WTC11 (cell line): ENCODE results near the gene DMRTB1. TPM values are rescaled to one million over a fixed set of nuclear protein-coding genes. Genes with fewer than 3 reads are reported as not detected.

Source experiments
- ATAC-seq: fragments of 200-7000 bp; cut with Tn5 transposase; 2 replicates; pipeline ENCODE4 v1.10.0; 2021; ENCODE audit warnings: mild to moderate bottlenecking, moderate library complexity
- CTCF ChIA-PET: fragments of 300-600 bp; sonication (Branson Sonifier 250); formaldehyde crosslinking; loops from one replicate; lab custom pipeline; 2021; ENCODE audit warnings: antibody characterized with exemption; lab: Charles Lee
- POLR2A ChIA-PET: fragments of 350-600 bp; sonication (Branson Sonifier 250); formaldehyde crosslinking; loops from one replicate; lab custom pipeline; 2021; ENCODE audit warnings: antibody characterized with exemption; lab: Charles Lee
- DNase-seq: peaks from one replicate; pipeline ENCODE4 v3.0.0; 2021; ENCODE audit warnings: low spot score
- H3K27ac Mint-ChIP-seq: 2 replicates; pipeline ENCODE4 v1.8.0; 2021; ENCODE audit warnings: mixed read lengths
- H3K27me3 Mint-ChIP-seq: 2 replicates; pipeline ENCODE4 v1.8.0; 2021; ENCODE audit warnings: low read depth, mild to moderate bottlenecking, moderate library complexity, mixed read lengths
- H3K36me3 Mint-ChIP-seq: 2 replicates; pipeline ENCODE4 v1.8.0; 2021; ENCODE audit warnings: mixed read lengths
- H3K4me1 Mint-ChIP-seq: 2 replicates; pipeline ENCODE4 v1.8.0; 2022; ENCODE audit warnings: mixed read lengths
- H3K4me3 Mint-ChIP-seq: 2 replicates; pipeline ENCODE4 v1.8.0; 2021; ENCODE audit warnings: mild to moderate bottlenecking, moderate library complexity, mixed read lengths
- H3K9me3 Mint-ChIP-seq: 2 replicates; pipeline ENCODE4 v1.8.0; 2021; ENCODE audit warnings: mixed read lengths
- ATF1 ChIP-seq: sonication (generic); formaldehyde crosslinking; IDR thresholded peaks from 2 replicates; pipeline ENCODE4 v1.8.1; 2023; ENCODE audit warnings: mild to moderate bottlenecking, moderate library complexity, missing genetic modification reagents
- MXD4 ChIP-seq: fragments of 250-450 bp; sonication (Bioruptor Pico); IDR thresholded peaks from 2 replicates; pipeline ENCODE4 v1.8.0; 2021; ENCODE audit warnings: mild to moderate bottlenecking, moderate library complexity, borderline replicate concordance
- NFYB ChIP-seq: sonication (generic); formaldehyde crosslinking; conservative IDR thresholded peaks from 2 replicates; pipeline ENCODE4 v1.8.0; 2022; ENCODE audit warnings: low read depth, missing genetic modification reagents
- NR2C2 ChIP-seq: sonication (generic); formaldehyde crosslinking; IDR thresholded peaks from 2 replicates; pipeline ENCODE4 v1.8.0; 2022; ENCODE audit warnings: mild to moderate bottlenecking, missing genetic modification reagents
- SOX15 ChIP-seq: fragments of 250-450 bp; sonication (Bioruptor Pico); IDR thresholded peaks from 2 replicates; pipeline ENCODE4 v1.9.0; 2021; ENCODE audit warnings: mild to moderate bottlenecking
- SP1 ChIP-seq: sonication (generic); formaldehyde crosslinking; conservative IDR thresholded peaks from 2 replicates; pipeline ENCODE4 v1.8.1; 2022; ENCODE audit warnings: missing genetic modification reagents
- TEAD4 ChIP-seq: sonication (generic); formaldehyde crosslinking; IDR thresholded peaks from 2 replicates; pipeline ENCODE4 v1.8.0; 2022; ENCODE audit warnings: mild to moderate bottlenecking, missing genetic modification reagents
- ZNF138 ChIP-seq: sonication (generic); formaldehyde crosslinking; conservative IDR thresholded peaks from 2 replicates; pipeline ENCODE4 v1.8.1; 2022; ENCODE audit warnings: mild to moderate bottlenecking, moderate library complexity, missing genetic modification reagents
- ZNF232 ChIP-seq: sonication (generic); formaldehyde crosslinking; IDR thresholded peaks from 2 replicates; pipeline ENCODE4 v1.8.0; 2022; ENCODE audit warnings: mild to moderate bottlenecking, missing genetic modification reagents
- total RNA-seq: library from RNA; stranded (reverse); gene quantifications from 3 replicates; pipeline ENCODE4 v1.2.3, GENCODE V29; 2021
- TF ChIP-seq, protein P1 (sequence below): fragments of 200-600 bp; IDR thresholded peaks from 2 replicates; pipeline ENCODE4 v1.8.0; 2022; ENCODE audit warnings: antibody characterized with exemption
- TF ChIP-seq, protein P2 (sequence below): sonication (generic); formaldehyde crosslinking; IDR thresholded peaks from 2 replicates; pipeline ENCODE4 v1.8.0; 2023; ENCODE audit warnings: missing genetic modification reagents
- TF ChIP-seq, protein P3 (sequence below): sonication (generic); formaldehyde crosslinking; IDR thresholded peaks from 2 replicates; pipeline ENCODE4 v1.8.1; 2022; ENCODE audit warnings: mild to moderate bottlenecking, moderate library complexity, missing genetic modification reagents
- TF ChIP-seq, protein P4 (sequence below): sonication (generic); formaldehyde crosslinking; IDR thresholded peaks from 2 replicates; pipeline ENCODE4 v1.8.0; 2022; ENCODE audit warnings: mild to moderate bottlenecking, missing genetic modification reagents
- TF ChIP-seq, protein P5 (sequence below): sonication (generic); formaldehyde crosslinking; IDR thresholded peaks from 2 replicates; pipeline ENCODE4 v1.8.0; 2022; ENCODE audit warnings: missing genetic modification reagents
- TF ChIP-seq, protein P6 (sequence below): sonication (generic); formaldehyde crosslinking; IDR thresholded peaks from 2 replicates; pipeline ENCODE4 v1.8.1; 2022; ENCODE audit warnings: mild to moderate bottlenecking, missing genetic modification reagents, moderate library complexity, borderline replicate concordance
- TF ChIP-seq, protein P7 (sequence below): sonication (generic); formaldehyde crosslinking; IDR thresholded peaks from 2 replicates; pipeline ENCODE4 v1.8.1; 2023; ENCODE audit warnings: mild to moderate bottlenecking, missing genetic modification reagents, borderline replicate concordance
- TF ChIP-seq, protein P8 (sequence below): sonication (generic); formaldehyde crosslinking; conservative IDR thresholded peaks from 2 replicates; pipeline ENCODE4 v1.8.1; 2023; ENCODE audit warnings: mild to moderate bottlenecking, low read depth, missing genetic modification reagents, moderate library complexity

The DMRTB1 gene
- total RNA-seq, 1 experiment from 2014 or later, result 0.17 TPM

DNA sequence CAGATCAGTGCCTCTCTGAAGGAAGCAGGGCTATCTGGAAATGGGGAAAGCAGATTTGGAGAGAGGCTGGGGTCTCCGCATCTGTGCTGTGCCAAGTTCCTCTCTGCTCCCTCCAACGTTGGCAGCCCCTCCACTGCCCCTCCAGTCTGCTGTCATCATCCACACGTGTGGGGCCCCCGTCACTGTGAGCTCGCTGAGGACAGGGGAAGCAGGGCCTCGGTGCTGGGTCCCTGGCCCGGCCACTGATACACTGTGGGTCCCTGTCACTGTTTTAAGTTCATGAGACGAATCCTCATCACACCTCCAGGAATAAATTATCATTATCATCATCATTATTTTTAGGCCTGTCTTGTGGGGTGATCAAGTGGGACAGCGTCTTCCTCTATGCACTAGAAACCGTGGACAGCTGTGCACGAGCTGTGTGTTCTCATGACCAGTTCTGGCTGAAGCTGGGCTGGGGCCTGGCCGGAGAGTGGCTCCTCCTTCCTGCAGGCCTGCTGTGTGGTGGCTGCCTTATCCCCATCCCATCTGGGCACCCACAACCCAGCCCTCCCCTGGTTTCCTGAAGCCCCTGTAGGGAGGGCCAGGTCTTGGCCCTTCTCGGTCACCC is 52.2 kb downstream of the DMRTB1 start (continued):
- TF ChIP-seq, protein P1, sequence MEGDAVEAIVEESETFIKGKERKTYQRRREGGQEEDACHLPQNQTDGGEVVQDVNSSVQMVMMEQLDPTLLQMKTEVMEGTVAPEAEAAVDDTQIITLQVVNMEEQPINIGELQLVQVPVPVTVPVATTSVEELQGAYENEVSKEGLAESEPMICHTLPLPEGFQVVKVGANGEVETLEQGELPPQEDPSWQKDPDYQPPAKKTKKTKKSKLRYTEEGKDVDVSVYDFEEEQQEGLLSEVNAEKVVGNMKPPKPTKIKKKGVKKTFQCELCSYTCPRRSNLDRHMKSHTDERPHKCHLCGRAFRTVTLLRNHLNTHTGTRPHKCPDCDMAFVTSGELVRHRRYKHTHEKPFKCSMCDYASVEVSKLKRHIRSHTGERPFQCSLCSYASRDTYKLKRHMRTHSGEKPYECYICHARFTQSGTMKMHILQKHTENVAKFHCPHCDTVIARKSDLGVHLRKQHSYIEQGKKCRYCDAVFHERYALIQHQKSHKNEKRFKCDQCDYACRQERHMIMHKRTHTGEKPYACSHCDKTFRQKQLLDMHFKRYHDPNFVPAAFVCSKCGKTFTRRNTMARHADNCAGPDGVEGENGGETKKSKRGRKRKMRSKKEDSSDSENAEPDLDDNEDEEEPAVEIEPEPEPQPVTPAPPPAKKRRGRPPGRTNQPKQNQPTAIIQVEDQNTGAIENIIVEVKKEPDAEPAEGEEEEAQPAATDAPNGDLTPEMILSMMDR, result no peak
- no peak for TF ChIP-seq ATF1
- no peak for TF ChIP-seq ZNF232
- TF ChIP-seq, protein P2, sequence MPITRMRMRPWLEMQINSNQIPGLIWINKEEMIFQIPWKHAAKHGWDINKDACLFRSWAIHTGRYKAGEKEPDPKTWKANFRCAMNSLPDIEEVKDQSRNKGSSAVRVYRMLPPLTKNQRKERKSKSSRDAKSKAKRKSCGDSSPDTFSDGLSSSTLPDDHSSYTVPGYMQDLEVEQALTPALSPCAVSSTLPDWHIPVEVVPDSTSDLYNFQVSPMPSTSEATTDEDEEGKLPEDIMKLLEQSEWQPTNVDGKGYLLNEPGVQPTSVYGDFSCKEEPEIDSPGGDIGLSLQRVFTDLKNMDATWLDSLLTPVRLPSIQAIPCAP, result no peak
- TF ChIP-seq, protein P3, sequence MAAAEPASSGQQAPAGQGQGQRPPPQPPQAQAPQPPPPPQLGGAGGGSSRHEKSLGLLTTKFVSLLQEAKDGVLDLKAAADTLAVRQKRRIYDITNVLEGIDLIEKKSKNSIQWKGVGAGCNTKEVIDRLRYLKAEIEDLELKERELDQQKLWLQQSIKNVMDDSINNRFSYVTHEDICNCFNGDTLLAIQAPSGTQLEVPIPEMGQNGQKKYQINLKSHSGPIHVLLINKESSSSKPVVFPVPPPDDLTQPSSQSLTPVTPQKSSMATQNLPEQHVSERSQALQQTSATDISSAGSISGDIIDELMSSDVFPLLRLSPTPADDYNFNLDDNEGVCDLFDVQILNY (CRISPR knock-in tag), result no peak
- TF ChIP-seq SP1 (CRISPR knock-in tag), result no peak
- no peak for TF ChIP-seq MXD4 (CRISPR knock-in tag)
- TF ChIP-seq, protein P4, sequence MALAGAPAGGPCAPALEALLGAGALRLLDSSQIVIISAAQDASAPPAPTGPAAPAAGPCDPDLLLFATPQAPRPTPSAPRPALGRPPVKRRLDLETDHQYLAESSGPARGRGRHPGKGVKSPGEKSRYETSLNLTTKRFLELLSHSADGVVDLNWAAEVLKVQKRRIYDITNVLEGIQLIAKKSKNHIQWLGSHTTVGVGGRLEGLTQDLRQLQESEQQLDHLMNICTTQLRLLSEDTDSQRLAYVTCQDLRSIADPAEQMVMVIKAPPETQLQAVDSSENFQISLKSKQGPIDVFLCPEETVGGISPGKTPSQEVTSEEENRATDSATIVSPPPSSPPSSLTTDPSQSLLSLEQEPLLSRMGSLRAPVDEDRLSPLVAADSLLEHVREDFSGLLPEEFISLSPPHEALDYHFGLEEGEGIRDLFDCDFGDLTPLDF (CRISPR knock-in tag), result no peak
- TF ChIP-seq, protein P5, sequence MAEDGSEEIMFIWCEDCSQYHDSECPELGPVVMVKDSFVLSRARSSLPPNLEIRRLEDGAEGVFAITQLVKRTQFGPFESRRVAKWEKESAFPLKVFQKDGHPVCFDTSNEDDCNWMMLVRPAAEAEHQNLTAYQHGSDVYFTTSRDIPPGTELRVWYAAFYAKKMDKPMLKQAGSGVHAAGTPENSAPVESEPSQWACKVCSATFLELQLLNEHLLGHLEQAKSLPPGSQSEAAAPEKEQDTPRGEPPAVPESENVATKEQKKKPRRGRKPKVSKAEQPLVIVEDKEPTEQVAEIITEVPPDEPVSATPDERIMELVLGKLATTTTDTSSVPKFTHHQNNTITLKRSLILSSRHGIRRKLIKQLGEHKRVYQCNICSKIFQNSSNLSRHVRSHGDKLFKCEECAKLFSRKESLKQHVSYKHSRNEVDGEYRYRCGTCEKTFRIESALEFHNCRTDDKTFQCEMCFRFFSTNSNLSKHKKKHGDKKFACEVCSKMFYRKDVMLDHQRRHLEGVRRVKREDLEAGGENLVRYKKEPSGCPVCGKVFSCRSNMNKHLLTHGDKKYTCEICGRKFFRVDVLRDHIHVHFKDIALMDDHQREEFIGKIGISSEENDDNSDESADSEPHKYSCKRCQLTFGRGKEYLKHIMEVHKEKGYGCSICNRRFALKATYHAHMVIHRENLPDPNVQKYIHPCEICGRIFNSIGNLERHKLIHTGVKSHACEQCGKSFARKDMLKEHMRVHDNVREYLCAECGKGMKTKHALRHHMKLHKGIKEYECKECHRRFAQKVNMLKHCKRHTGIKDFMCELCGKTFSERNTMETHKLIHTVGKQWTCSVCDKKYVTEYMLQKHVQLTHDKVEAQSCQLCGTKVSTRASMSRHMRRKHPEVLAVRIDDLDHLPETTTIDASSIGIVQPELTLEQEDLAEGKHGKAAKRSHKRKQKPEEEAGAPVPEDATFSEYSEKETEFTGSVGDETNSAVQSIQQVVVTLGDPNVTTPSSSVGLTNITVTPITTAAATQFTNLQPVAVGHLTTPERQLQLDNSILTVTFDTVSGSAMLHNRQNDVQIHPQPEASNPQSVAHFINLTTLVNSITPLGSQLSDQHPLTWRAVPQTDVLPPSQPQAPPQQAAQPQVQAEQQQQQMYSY, result no peak
- TF ChIP-seq SOX15 (CRISPR knock-in tag), result no peak
- TF ChIP-seq ZNF138 (CRISPR knock-in tag), result no peak

DNA sequence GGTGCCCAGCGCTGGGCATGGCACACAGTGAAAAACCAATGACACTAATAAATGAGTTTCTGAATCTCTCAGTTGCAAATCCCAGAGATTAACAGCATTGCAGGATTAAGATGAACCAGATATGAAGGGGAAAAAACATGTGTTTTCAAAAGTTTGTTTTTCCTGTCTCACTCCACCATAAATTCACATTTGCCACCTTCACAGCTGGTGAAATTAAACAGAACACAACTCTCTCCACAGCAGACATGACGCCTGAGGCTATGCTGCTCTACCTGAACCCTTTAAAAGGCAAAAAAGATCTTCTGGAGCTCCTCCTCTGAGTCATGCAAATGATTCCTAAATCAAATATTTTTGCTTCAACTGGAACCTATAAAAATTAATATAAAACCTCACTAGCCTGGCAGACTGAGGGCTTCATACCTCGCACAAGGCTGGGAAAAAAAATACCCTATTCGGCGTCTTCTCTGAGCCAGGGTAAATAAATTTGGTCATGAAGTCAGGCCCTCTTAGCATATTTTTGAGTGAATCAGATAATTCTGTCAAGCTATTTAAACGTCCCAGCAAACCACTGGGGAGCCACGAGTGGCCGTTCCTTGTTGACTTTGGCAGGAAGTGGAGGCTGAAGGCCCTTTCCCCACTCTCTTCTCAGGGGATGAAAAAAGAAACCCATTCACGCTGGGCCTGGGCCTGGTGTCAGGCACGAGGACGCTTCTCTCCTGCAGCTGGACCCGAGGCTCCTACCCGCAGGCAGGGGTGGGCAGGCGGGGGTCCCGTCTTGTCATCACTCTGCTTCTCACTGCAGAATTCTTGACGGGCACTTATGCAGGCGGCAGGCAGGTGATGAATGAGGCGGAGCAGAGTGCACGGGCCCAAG is 53.0 kb downstream of the DMRTB1 start:
- ATAC-seq (no peak), DNase-seq (no peak)
- Mint-ChIP-seq H3K9me3 (no peaks in the 10 kb centered on the region), H3K27ac (0 out of 2 replicates have a peak overlapping the region, but pooled peaks have one; percentile 21), H3K4me1 (peaks cover 14% of the 10 kb centered on the region; the same call in 1 of the 2 replicates), H3K4me3 (no peak overlapping the region), H3K36me3 (no peaks in the 10 kb centered on the region), H3K27me3 (no peaks in the 10 kb centered on the region)
- CTCF ChIA-PET, result interaction anchor here (0.6 to 3.2 kb wide), 7 partner anchors 8 to 322 kb away, joined by 3 to 16 read pairs (median 3); no protein-coding TSS in a partner anchor
- POLR2A ChIA-PET, result no interaction called here
- TF ChIP-seq, protein P6, sequence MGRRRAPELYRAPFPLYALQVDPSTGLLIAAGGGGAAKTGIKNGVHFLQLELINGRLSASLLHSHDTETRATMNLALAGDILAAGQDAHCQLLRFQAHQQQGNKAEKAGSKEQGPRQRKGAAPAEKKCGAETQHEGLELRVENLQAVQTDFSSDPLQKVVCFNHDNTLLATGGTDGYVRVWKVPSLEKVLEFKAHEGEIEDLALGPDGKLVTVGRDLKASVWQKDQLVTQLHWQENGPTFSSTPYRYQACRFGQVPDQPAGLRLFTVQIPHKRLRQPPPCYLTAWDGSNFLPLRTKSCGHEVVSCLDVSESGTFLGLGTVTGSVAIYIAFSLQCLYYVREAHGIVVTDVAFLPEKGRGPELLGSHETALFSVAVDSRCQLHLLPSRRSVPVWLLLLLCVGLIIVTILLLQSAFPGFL (CRISPR knock-in tag), result no peak
- no peak for TF ChIP-seq NFYB (CRISPR knock-in tag)
- TF ChIP-seq NR2C2 (CRISPR knock-in tag), result no peak
- TF ChIP-seq TEAD4 (CRISPR knock-in tag), result no peak
- TF ChIP-seq, protein P7, sequence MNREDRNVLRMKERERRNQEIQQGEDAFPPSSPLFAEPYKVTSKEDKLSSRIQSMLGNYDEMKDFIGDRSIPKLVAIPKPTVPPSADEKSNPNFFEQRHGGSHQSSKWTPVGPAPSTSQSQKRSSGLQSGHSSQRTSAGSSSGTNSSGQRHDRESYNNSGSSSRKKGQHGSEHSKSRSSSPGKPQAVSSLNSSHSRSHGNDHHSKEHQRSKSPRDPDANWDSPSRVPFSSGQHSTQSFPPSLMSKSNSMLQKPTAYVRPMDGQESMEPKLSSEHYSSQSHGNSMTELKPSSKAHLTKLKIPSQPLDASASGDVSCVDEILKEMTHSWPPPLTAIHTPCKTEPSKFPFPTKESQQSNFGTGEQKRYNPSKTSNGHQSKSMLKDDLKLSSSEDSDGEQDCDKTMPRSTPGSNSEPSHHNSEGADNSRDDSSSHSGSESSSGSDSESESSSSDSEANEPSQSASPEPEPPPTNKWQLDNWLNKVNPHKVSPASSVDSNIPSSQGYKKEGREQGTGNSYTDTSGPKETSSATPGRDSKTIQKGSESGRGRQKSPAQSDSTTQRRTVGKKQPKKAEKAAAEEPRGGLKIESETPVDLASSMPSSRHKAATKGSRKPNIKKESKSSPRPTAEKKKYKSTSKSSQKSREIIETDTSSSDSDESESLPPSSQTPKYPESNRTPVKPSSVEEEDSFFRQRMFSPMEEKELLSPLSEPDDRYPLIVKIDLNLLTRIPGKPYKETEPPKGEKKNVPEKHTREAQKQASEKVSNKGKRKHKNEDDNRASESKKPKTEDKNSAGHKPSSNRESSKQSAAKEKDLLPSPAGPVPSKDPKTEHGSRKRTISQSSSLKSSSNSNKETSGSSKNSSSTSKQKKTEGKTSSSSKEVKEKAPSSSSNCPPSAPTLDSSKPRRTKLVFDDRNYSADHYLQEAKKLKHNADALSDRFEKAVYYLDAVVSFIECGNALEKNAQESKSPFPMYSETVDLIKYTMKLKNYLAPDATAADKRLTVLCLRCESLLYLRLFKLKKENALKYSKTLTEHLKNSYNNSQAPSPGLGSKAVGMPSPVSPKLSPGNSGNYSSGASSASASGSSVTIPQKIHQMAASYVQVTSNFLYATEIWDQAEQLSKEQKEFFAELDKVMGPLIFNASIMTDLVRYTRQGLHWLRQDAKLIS (CRISPR knock-in tag), result no peak
- TF ChIP-seq, protein P8, sequence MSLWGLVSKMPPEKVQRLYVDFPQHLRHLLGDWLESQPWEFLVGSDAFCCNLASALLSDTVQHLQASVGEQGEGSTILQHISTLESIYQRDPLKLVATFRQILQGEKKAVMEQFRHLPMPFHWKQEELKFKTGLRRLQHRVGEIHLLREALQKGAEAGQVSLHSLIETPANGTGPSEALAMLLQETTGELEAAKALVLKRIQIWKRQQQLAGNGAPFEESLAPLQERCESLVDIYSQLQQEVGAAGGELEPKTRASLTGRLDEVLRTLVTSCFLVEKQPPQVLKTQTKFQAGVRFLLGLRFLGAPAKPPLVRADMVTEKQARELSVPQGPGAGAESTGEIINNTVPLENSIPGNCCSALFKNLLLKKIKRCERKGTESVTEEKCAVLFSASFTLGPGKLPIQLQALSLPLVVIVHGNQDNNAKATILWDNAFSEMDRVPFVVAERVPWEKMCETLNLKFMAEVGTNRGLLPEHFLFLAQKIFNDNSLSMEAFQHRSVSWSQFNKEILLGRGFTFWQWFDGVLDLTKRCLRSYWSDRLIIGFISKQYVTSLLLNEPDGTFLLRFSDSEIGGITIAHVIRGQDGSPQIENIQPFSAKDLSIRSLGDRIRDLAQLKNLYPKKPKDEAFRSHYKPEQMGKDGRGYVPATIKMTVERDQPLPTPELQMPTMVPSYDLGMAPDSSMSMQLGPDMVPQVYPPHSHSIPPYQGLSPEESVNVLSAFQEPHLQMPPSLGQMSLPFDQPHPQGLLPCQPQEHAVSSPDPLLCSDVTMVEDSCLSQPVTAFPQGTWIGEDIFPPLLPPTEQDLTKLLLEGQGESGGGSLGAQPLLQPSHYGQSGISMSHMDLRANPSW, result no peak
